GM18505 (cell line): ENCODE results near the gene LRPPRC.

Experiments
- ATAC-seq: cut with Tn5 transposase; IDR thresholded peaks from one replicate; pipeline ENCODE4 v1.9.1; 2021; ENCODE audit not compliant: unreplicated experiment
- POLR2A ChIP-seq: IDR thresholded peaks from 4 replicates; pipeline ENCODE4 v1.6.1; 2011; ENCODE audit warnings: borderline replicate concordance; ENCODE audit not compliant: insufficient read depth, insufficient read length; ENCODE audit errors: extremely low read depth

Gene LRPPRC

DNA sequence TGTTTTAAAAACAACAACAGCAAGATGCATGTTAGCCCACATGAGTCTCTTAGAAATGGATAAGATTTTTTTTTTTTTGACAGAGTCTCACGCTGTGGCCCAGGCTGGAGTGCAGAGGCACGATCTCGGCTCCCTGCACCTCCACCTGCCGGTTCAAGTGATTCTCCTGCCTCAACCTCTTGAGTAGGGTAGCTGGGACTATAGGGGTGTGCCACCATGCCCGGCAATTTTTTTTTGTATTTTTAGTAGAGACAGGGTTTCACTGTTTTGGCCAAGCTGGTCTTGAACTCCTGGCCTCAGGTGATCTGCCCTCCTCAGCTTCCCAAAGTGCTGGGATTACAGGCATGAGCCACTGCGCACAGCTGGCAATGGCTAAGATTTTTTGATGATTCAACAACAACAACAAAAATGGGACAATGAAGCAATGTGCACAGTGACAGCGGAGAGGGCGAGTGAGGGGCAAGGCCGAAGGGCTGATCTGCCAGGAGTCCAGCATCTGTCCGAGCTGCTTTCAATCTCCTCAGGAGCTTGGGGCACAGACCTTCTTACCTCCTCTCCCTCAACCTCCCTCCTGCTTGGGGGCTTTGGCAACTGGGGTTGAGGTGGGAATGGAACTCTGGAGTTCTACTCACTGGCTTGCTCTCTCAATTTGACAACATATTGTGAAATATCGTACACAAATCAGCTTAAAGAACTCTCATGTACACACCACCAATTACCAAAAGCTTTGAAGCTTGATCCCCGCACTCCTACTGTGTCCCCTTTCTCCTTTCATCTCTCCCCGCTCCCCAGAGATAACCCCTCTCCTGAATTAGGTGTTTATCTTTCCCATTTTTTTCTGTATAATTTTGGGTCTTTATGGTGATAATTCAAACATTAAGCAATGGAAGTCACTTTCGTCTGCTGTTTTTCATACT, 153.6 kb downstream of the LRPPRC start:
- TF ChIP-seq POLR2A: no peak
- no peak for ATAC-seq

DNA sequence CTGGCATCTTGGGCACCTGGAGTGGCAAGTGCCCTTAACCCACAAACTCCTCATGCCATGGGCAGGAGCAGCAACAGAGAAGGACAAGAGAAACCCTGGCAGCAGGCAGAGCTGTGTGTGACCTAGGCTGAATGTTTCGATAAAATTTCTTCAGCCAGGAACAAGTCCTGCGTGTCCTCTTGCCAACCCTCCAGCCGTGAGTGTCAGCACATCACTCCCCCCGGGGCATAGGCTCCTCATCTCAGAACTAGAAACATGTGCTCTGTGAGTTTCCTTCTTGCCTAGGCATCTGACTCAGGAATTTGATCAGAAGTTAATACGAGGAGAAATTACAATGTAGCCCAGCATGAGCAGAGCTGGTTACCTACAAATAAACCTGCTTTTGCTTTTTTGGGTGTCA, 154.8 kb downstream of the LRPPRC start:
- no peak for TF ChIP-seq POLR2A
- ATAC-seq: no peak

- no peak for TF ChIP-seq POLR2A
- ATAC-seq: no peak
Observed at GRCh38 chr2:43839776-43840564, 155.8 kb downstream of the LRPPRC start.

DNA sequence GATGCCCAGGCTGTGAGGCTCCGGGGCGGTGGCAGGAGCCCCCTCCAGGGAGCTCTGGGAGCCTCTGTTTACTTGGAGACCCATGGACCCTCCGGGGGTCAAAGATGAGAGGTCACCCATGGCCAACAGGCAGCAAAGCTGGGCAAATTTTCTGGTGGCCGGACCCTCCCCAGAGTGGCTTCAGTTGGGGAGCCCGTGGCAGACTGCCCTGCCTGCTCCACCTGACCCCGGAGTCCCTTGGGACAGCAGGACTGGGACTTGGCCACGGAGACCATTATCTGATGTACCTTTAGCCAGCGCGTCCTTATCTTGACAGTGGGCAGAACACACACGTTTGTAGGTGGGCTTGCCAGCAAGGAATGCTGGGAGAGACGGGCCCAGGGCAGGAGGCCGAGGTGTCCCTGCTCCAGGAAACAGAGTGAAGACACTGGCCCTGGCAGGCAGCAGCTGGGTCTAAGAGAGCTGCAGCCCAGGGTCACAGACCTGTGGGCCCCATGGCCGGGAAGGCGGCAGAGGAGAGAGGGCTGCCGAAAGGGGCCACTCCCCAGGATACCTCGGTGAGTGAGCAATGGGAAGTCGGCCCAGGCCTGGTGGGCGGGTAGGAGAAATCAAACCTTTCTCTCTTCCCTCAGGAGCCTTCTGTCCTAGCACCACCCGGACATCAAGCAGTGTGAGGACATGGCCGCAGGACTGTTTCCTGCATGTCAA, 157.1 kb downstream of the LRPPRC start, which contains the start of the genes ABCG5 and ABCG8:
ABCG5 (minus strand) TSS at position 280 of the 708 bp plus-strand sequence; CDS start at position 120, 160 bp downstream.
ABCG8 (plus strand) TSS at position 412 of the 708 bp plus-strand sequence; CDS start at position 495, 83 bp downstream.
- TF ChIP-seq POLR2A: no peak
- no peak for ATAC-seq

DNA sequence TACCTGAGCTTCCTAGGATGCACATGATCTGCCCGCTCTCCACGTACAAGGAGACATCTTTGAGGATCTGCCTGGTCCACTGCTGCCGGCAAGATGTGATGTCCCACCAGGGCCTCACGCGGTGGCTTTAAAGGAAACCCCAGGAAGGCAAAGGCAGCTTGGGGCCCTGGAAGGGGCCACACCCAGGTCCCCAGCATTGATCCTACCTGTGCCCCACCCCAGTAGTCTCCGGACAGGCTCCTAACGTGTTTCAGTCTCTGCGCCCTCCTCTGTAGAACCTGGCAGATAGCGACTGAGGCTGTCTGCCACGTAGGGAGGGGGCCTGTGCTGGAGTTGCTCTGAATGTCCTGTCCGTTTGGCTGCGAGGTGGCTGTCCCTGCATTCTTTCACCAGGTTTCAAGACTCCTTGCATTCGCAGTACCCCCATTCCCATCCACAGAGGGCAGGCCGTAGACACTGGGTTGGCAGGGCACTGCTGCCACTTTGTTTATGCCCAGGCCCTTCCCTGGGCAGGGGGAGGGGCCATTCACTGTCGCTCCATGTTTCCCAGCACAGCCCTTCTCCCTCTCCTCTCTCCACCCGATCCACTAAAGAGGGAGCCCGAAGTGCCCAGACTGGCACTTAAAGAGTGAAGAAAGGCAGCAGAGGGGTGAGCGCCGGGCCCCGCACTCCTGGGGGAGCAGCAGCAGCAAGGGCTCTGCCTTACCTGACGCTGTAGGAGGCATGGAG, 157.8 kb downstream of the LRPPRC start:
- no peak for ATAC-seq
- TF ChIP-seq POLR2A: no peak

DNA sequence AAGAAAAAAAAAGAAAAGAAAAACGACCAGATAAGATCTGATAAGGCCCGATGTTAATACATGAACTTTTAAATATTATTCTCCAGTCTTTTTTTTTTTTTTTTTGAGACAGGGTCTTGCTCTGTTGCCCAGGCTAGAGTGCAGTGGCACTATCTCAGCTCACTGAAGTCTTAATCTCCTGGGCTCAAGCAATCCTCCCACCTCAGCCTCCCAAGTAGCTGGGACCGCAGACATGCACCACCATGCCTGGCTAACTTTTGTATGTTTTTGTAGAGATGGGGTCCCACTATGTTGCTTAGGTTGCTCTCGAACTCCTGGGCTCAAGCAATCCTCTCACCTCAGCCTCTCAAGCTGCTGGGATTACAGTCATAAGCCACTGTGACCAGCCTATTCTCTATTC, 158.8 kb downstream of the LRPPRC start:
- TF ChIP-seq POLR2A: no peak
- no peak for ATAC-seq
